CD14-positive monocyte (primary cell): ENCODE measurements around the gene LDLRAD4. TPM values are rescaled to one million over a fixed set of nuclear protein-coding genes. Genes with fewer than 3 reads are reported as not detected.

Experiments used
- DNase-seq, 3 donors: peaks; one replicate each; pipeline ENCODE4 v3.0.0-alpha.2; 2011 to 2022
- H2AFZ ChIP-seq: 2 replicates; pipeline ENCODE4 v1.6.0; 2012; ENCODE audit warnings: mild to moderate bottlenecking, low read depth, low read length, inconsistent platforms; ENCODE audit not compliant: insufficient read depth, poor library complexity, severe bottlenecking
- H3K27ac ChIP-seq, 2 donors: 1 replicate in 1 of 2; 2 replicates in 1 of 2; pipeline ENCODE4 v1.5.1; 2012 to 2013; ENCODE audit warnings: low read length in 2 of 2, control low read depth in 1 of 2, inconsistent platforms in 1 of 2, low read depth in 1 of 2, mild to moderate bottlenecking in 1 of 2
- H3K27me3 ChIP-seq, 2 donors: one replicate each; pipeline versions ENCODE4 v1.6.0 to v1.6.1; 2011 to 2013; ENCODE audit warnings: low read length in 2 of 2; ENCODE audit not compliant: control insufficient read depth in 2 of 2, insufficient read depth in 2 of 2
- H3K36me3 ChIP-seq, 2 donors: replicated peaks in 1 of 2; 1 replicate in 1 of 2; 2 replicates in 1 of 2; pipeline versions ENCODE4 v1.5.1 to v1.6.1; 2012 to 2013; ENCODE audit warnings: low read length in 2 of 2, control low read depth in 1 of 2, inconsistent platforms in 1 of 2, mild to moderate bottlenecking in 1 of 2; ENCODE audit not compliant: insufficient read depth in 2 of 2, control insufficient read depth in 1 of 2
- H3K4me1 ChIP-seq, 2 donors: 1 replicate in 1 of 2; 2 replicates in 1 of 2; pipeline versions ENCODE4 v1.5.1 to v1.6.1; 2012 to 2013; ENCODE audit warnings: low read length in 2 of 2, control low read depth in 1 of 2, inconsistent platforms in 1 of 2, mild to moderate bottlenecking in 1 of 2, moderate library complexity in 1 of 2; ENCODE audit not compliant: insufficient read depth in 2 of 2, control insufficient read depth in 1 of 2
- H3K4me2 ChIP-seq: replicated peaks from 2 replicates; pipeline ENCODE3; 2012; ENCODE audit warnings: low read length, moderate library complexity, mild to moderate bottlenecking; ENCODE audit not compliant: poor library complexity, severe bottlenecking; ENCODE audit errors: extremely low read depth
- H3K4me3 ChIP-seq, 3 experiments: fragments of 200-600 bp in 1 of 3; sonication (generic) in 1 of 3; replicated peaks in 1 of 3; 1 replicate in 2 of 3; 2 replicates in 1 of 3; pipeline ENCODE4 v1.5.1; 2011 to 2013; ENCODE audit warnings: low read length in 3 of 3, mild to moderate bottlenecking in 3 of 3, control low read depth in 2 of 3, low read depth in 2 of 3, inconsistent platforms in 1 of 3, moderate library complexity in 1 of 3
- H3K79me2 ChIP-seq: 2 replicates; pipeline ENCODE4 v1.6.0; 2012; ENCODE audit warnings: mild to moderate bottlenecking, control low read depth, inconsistent platforms, low read length, moderate library complexity; ENCODE audit not compliant: insufficient read depth
- H3K9ac ChIP-seq: 2 replicates; pipeline ENCODE4 v1.6.0; 2017; ENCODE audit warnings: low read length, mild to moderate bottlenecking; ENCODE audit not compliant: insufficient read depth, poor library complexity, severe bottlenecking
- H3K9me3 ChIP-seq, 2 donors: replicated peaks in 1 of 2; 1 replicate in 1 of 2; 2 replicates in 1 of 2; pipeline versions ENCODE4 v1.5.1 to v1.6.1; 2012 to 2013; ENCODE audit warnings: low read length in 2 of 2, control low read depth in 1 of 2; ENCODE audit not compliant: control insufficient read depth in 1 of 2, insufficient read depth in 1 of 2
- H4K20me1 ChIP-seq: 2 replicates; pipeline ENCODE4 v1.6.0; 2012; ENCODE audit warnings: mild to moderate bottlenecking, low read length, control low read depth, moderate library complexity; ENCODE audit not compliant: insufficient read depth
- H3K27ac Mint-ChIP-seq, 7 donors: one replicate each; pipeline ENCODE4 v1.8.0; 2020; ENCODE audit warnings: mild to moderate bottlenecking in 7 of 7, mixed read lengths in 7 of 7, moderate library complexity in 6 of 7, inconsistent platforms in 2 of 7
- H3K27me3 Mint-ChIP-seq, 3 donors: one replicate each; pipeline ENCODE4 v1.8.0; 2021 to 2022; ENCODE audit warnings: low read depth in 3 of 3, mild to moderate bottlenecking in 3 of 3, mixed read lengths in 3 of 3, moderate library complexity in 3 of 3, inconsistent platforms in 1 of 3
- H3K36me3 Mint-ChIP-seq, 2 donors: one replicate each; pipeline ENCODE4 v1.8.0; 2020; ENCODE audit warnings: mixed read lengths in 2 of 2, inconsistent platforms in 1 of 2, mild to moderate bottlenecking in 1 of 2
- H3K4me1 Mint-ChIP-seq: one replicate; pipeline ENCODE4 v1.8.0; 2020; ENCODE audit warnings: mild to moderate bottlenecking, mixed read lengths
- H3K4me3 Mint-ChIP-seq, 2 donors: one replicate each; pipeline ENCODE4 v1.8.0; 2020; ENCODE audit warnings: mild to moderate bottlenecking in 2 of 2, mixed read lengths in 2 of 2, moderate library complexity in 1 of 2
- H3K9me3 Mint-ChIP-seq, 7 donors: one replicate each; pipeline ENCODE4 v1.8.0; 2020 to 2022; ENCODE audit warnings: mixed read lengths in 7 of 7, mild to moderate bottlenecking in 6 of 7, moderate library complexity in 6 of 7, inconsistent platforms in 2 of 7
- WGBS: methylation state at CpG from one replicate; pipeline ENCODE4 v1.1.5; 2013; ENCODE audit warnings: missing lambda C conversion rate; ENCODE audit not compliant: insufficient coverage; 5-methylcytosine and 5-hydroxymethylcytosine counted together
- intact Hi-C, 2 donors: fragments of 100-400 bp; cut with micrococcal nuclease; formaldehyde crosslinking; loops; one replicate each; pipeline versions ENCODE4 v1.15.0 to v1.15.1; 2023
- polyA plus RNA-seq, 3 donors: library from polyadenylated mRNA; depleted of rRNA in 1 of 3; unstranded in 2 of 3; stranded (reverse) in 1 of 3; fragments of 300-500 nt in 2 of 3; fragments of >200 nt in 1 of 3; fragmentation: Illumina TruSeq in 2 of 3; gene quantifications; 1 replicate in 2 of 3; 2 replicates in 1 of 3; pipeline ENCODE4 v1.2.3, GENCODE V29; 2012 to 2021
- TF ChIP-seq, protein P1 (sequence below): fragments of 200-600 bp; IDR thresholded peaks from one replicate; pipeline ENCODE4 v1.8.0; 2022; ENCODE audit warnings: antibody characterized with exemption, mild to moderate bottlenecking

LDLRAD4 gene
- polyA plus RNA-seq, 3 donors = 13.5 to 15.4 (median 13.8) TPM

DNA sequence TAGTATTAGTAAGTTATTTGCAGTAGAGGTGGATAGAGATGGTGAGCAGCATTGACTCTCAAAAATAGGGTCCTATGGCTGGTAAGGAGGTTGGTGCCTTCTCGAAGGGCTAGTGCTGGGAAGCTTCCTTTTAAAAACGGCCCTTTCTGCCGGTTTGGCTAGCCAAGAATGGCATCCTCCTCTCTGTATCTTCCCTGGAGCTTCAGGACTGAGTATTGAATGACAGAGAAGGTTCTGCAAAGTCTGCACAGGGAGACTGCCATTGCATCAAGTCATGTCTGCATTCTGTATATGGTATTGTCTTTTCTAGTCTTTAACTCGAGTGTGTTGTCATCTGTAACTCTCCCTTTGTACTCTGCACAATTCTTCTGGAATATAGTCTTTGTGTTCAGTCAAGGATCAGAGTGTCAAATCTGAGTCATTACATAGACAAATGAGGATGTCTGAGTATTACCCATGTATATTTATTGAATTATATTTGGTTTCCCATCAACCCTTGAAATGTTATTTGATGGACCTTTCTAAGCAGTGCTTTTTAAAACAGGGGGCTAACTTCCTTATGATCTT is 1.1 kb downstream of the LDLRAD4 start:
- WGBS = 37% methylated on average over 2 of the region's 4 CpGs
- H3K4me1 Mint-ChIP-seq = peaks cover 75% of the 10 kb centered on the region
- TF ChIP-seq, protein P1, sequence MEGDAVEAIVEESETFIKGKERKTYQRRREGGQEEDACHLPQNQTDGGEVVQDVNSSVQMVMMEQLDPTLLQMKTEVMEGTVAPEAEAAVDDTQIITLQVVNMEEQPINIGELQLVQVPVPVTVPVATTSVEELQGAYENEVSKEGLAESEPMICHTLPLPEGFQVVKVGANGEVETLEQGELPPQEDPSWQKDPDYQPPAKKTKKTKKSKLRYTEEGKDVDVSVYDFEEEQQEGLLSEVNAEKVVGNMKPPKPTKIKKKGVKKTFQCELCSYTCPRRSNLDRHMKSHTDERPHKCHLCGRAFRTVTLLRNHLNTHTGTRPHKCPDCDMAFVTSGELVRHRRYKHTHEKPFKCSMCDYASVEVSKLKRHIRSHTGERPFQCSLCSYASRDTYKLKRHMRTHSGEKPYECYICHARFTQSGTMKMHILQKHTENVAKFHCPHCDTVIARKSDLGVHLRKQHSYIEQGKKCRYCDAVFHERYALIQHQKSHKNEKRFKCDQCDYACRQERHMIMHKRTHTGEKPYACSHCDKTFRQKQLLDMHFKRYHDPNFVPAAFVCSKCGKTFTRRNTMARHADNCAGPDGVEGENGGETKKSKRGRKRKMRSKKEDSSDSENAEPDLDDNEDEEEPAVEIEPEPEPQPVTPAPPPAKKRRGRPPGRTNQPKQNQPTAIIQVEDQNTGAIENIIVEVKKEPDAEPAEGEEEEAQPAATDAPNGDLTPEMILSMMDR = no peak

DNA sequence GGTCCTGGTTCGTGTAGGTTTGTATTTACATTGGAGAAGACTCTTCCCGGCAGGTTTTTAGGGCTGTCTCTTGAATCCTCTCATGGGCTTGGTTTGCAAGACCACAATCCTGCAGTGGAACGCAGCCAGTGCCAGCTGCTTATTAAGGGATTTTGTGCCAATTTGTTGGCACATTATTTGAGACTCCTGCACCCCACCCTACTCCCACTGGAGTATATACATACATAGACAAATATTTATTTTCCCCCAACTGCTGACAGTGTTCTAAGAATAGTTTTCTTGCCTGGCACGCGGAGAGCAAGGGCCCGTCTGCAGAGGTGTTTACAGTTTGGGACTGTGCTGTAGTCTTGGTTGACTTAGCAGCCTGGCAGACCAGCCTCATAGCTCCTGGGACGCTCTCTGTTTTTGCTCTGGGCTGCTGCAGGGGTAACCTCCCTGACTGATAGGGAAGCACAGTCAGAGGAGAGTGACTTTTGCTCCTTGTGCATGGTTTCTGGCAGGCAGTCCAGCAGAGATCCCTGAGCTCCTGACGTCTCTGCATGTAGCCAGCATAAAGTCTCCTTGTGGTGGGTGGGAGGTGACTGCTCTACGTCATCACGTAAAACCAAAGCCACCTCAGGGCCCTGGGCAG is 1.9 kb downstream of the LDLRAD4 start:
- no peak overlapping the region for H3K4me3 ChIP-seq
- H3K27me3 ChIP-seq = peaks cover 0 to 2% of the 10 kb centered on the region in 2 donors
- no peak overlapping the region for H3K4me2 ChIP-seq
- H3K27ac Mint-ChIP-seq = no peak overlapping the region
- peak overlapping the region in 1 of 2 donors; percentile 43 for H3K4me3 Mint-ChIP-seq
- H3K9me3 Mint-ChIP-seq = no peaks in the 10 kb centered on the region
- intact Hi-C loops = loop anchor here in 1 of 2 donors (5.0 kb wide), 1 partner anchor 42 kb away; no protein-coding TSS in a partner anchor
- peaks cover 11% of the 10 kb centered on the region for H3K79me2 ChIP-seq
- peaks cover 63 to 71% of the 10 kb centered on the region in 2 donors for H3K4me1 ChIP-seq
- TF ChIP-seq, protein P1 = no peak
- H3K36me3 ChIP-seq = no peaks in the 10 kb centered on the region
- H3K9ac ChIP-seq = no peak overlapping the region
- H3K4me1 Mint-ChIP-seq = peaks cover 70% of the 10 kb centered on the region
- H2AFZ ChIP-seq = no peak overlapping the region
- H4K20me1 ChIP-seq = peaks cover 3% of the 10 kb centered on the region
- no peak overlapping the region for H3K27ac ChIP-seq
- peaks cover 0 to 3% of the 10 kb centered on the region in 2 donors for H3K36me3 Mint-ChIP-seq
- H3K27me3 Mint-ChIP-seq = peaks cover 12 to 21% (median 14%) of the 10 kb centered on the region in 3 donors
- H3K9me3 ChIP-seq = no peaks in the 10 kb centered on the region
- 80% methylated on average over 6 of the region's 10 CpGs for WGBS
- no peak for DNase-seq

More for the DNA sequence above, 1.1 kb downstream of the LDLRAD4 start:
- Mint-ChIP-seq H3K36me3 (peaks cover 0 to 3% of the 10 kb centered on the region in 2 donors), H3K27ac (peak overlapping the region in 1 of 7 donors; percentile 0), H3K9me3 (no peaks in the 10 kb centered on the region), H3K4me3 (peak overlapping the region; percentile 80 to 90), H3K27me3 (peaks cover 13 to 22% (median 14%) of the 10 kb centered on the region in 3 donors)
- peak overlapping the region; percentile 93 for H3K4me2 ChIP-seq
- H3K4me3 ChIP-seq = peak overlapping the region in 1 of 3 experiments; percentile 83
- intact Hi-C loops = loop anchor here (5.0 to 10.0 kb wide), 7 partner anchors 43 to 508 kb away; partner anchors contain the start of genes FAM210A (in 1 of the 2) and RNMT (in 1 of the 2)
- DNase-seq = no peak
- no peak overlapping the region for H3K9ac ChIP-seq
- no peaks in the 10 kb centered on the region for H3K36me3 ChIP-seq
- peaks cover 0 to 2% of the 10 kb centered on the region in 2 donors for H3K27me3 ChIP-seq
- H2AFZ ChIP-seq = no peak overlapping the region
- peaks cover 67 to 76% of the 10 kb centered on the region in 2 donors for H3K4me1 ChIP-seq
- H3K79me2 ChIP-seq = peaks cover 11% of the 10 kb centered on the region
- no peaks in the 10 kb centered on the region for H3K9me3 ChIP-seq
- peaks cover 3% of the 10 kb centered on the region for H4K20me1 ChIP-seq
- H3K27ac ChIP-seq = no peak overlapping the region
